Central memory CD4-positive, alpha-beta T cell (primary cell): Measurements from ENCODE around the gene TRAPPC6A.

Experiments
- DNase-seq: peaks from one replicate; pipeline ENCODE4 v3.0.0; 2022

TRAPPC6A gene

DNA sequence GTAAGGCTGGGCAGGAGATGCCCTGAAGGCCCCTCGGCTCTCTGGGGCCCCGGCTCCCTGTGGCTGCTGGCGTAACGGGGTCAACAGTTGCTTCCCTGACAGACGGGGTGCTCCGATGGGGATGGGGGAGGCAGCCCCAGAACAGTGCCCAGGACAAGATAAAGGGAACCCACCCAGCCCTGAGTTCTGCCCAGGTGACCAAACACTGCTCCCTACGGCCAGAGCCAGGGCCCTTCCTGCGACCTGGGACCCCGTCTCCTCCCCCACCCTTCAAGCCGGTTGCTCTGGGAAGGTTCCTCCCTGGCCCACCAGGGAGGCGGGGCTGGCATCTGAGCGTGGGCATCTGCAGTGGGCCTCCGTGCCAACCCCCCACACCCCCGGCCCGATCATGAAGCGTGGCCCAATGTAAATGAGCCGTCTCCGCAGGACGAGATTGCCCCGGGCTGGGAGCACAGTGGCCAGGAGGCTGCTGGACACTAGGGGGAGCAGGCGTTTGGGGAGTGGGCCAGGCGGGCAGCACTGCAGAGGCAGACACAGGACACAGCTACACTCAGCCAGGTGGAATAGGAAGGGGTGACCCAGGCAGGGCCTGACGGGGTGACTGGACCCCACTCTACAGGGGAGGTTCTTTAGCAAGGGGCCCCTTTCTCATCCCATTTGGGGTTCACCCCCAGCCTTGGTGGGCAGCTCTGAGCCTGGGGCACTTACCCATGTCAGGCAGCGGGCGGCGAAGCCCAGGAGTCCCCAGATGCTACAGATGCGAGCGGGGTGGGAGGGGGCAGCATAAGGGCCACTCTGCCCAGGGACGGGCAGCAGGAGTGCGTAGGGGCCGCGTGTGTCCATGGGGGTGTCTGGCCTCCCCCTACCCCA lies 16.1 kb downstream of the TRAPPC6A start:
- DNase-seq: no peak

DNA sequence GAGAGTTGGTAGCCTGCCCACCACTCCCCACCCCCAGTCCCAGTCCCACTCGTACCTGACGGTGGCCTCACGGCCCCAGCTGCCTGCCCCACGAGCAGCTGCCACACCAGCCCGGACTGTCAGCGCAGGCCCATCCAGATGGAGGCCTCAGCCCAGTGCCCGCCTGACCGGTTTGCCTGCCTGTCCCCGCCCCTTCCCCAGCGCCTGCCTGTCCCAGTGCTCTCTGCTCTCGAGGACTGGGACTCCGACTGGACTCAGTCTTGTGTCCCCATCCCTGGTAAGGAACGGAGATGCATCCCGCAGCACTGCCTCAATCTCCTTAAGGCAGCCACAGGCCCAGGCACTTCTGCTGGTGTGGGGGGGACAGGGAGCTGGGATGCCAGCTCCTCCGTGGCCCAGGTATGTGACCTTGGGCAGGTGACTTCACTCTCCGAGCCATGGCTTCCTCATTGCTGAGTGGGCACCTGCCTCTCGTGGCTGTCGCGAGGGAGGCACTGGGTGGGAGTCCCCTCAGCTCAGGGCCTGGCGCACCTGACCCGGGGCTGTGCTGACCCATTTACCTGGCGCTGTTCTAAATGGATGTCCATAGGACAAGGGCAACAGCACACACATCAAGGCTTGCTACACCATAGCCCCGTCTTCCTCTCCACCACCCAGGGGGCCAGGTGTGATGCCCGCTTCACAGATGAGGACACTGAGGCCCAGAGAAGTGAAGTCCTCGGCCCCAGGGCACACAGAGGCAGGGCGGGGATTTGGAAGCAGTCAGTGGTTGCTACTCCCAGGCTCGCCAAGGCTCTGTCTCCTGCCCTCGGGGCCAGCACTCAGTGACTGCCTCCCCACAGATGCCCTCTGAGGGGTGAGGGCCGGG lies 16.9 kb downstream of the TRAPPC6A start, which contains the start of gene NKPD1:
Gene NKPD1, minus strand, starts transcription at position 113 of the 868 bp plus-strand sequence. CDS start 832 bp downstream, outside the sequence.
- DNase-seq: no peak

DNA sequence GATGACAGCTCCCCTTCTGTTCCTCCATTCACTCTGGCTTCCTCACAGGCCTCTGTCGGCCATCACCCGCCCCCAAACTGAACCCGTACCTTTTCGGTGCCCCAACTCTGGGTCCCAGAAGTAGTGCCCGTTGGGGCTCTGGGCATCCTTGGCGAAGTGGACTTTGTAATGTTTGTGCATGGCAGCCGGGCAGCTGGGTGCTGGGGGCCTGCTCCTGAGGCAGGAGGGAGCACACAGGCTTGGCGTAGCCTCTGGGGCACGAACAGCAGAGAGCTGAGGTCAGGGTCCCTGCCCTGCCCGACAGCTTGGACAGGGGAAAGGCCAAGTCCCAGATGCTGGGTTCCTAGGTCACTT lies 18.1 kb downstream of the TRAPPC6A start:
- DNase-seq: no peak

- no peak for DNase-seq
Observed at GRCh38 chr19:45159210-45159970, 18.6 kb downstream of the TRAPPC6A start.

DNA sequence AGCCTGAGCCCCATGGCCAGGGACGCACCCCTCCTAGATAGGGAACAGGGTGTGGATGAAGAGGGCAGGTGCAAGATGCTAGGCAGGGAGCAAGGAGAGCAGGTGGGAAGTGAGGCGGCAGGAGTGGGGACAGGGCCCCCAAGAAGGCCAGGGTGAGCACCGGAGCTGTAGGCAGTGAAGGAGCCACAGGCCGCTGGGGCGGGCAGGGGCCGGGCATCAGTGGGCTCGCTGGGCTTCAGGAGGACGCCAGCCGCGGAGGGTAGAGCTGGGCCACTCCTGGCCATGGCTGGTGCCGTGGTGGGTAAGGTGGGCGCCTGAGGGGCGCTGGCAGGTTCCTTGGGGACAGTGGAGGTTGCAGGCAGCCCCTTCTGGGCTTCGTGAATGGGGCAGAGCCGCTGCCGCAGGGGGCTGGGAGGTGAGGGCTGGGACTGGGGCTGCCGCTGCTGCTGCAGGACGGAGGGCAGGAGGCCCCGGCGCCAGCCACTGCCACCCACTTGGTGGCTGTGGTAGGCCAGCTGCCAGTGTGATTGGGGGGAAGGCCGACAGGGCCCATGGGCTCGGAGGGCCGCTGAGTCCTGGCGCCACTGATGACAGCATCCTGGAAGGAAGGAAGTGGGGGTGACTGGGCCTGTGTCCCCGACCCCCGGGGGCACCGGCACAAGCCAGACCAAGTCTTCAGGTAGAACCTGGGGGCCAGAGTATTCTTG lies 19.4 kb downstream of the TRAPPC6A start:
- no peak for DNase-seq

DNA sequence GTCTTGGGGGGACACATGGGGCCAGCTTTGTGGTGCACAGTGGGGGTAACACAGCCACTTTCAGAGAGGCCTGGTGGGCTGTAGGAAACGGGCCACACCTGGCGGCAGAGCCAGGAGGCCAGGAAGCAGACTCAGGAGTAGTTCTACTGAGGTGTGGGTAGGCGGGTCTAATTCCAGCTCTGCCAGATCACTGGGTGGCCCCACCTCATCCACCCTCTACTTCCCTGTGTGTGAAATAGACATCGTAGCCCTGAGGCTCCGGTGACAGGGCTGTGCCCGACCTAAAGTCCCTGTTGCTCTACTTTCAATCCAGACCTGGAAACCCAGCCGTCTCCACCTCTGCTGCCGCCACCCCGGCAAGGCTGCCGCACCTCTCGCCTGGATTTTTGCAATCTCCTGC lies 21.3 kb downstream of the TRAPPC6A start:
- no peak for DNase-seq

DNA sequence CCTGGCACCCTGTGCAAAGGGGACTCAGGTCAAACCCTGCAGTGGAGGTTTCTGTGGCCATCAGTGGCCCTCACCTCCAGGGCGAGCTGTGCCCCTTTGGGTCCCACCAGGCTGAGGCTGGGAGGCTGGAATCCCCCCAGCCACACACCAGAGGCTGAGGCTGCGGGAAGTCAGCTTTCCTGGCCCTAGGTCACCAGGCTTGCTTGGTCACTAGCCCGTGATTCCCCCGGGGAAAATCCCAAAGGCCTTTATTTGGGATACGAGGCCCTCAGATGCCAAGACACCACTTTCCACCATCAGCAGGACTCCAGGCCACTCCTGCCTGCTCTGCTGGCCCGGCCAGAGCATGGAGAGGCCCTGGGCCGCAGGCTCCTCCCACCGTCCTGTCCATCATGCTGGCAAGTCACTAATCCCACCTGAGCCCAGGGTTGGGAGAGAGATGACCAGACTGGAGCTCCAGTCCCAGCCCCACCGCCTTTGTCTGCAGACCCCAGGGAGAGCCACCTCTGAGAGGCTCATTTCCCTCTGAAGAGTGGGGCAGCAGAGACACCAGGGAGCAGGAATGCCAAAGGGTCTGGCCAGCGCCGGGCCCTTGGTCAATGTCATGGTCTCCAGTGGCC lies 21.9 kb downstream of the TRAPPC6A start:
- no peak for DNase-seq

DNA sequence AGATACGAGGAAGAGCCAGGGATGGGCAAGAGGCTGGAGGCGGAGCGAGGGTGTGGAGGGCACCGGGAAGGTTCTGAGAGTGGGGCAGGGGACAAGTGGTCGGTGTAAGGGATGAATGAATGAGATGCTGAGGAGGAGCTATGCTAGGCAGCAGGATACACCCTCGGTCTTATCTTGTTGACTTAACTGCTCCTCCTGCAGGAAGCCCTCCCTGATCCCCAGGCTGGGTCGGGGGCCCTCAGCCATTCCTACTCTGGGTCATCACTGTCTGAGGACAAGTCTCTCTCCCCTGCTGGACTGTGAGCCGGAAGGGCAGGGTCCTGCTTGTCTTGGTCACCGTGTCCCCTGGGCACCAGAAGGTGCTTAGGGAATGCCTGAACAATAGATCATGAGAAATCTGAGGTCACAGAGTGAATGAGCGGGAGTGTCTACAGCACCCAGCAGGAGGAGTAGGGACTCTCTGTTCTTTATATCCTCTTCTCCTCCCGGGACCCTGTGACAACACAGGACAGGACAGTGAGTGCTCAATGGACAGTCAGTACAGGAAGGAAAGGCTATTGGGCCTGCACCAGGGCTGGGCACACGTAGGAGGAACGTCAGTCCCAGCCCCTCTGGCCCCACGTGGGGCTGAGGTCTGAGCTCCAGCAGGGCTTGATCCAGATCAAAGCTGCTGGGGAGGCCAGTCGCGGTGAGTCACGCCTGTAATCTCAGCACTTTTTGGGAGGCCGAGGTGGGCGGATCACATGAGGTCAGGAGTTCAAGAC lies 23.8 kb downstream of the TRAPPC6A start:
- no peak for DNase-seq

GRCh38 chr19:45153339-45154063 lies 24.5 kb downstream of the TRAPPC6A start:
- peak; percentile 31 for DNase-seq

DNA sequence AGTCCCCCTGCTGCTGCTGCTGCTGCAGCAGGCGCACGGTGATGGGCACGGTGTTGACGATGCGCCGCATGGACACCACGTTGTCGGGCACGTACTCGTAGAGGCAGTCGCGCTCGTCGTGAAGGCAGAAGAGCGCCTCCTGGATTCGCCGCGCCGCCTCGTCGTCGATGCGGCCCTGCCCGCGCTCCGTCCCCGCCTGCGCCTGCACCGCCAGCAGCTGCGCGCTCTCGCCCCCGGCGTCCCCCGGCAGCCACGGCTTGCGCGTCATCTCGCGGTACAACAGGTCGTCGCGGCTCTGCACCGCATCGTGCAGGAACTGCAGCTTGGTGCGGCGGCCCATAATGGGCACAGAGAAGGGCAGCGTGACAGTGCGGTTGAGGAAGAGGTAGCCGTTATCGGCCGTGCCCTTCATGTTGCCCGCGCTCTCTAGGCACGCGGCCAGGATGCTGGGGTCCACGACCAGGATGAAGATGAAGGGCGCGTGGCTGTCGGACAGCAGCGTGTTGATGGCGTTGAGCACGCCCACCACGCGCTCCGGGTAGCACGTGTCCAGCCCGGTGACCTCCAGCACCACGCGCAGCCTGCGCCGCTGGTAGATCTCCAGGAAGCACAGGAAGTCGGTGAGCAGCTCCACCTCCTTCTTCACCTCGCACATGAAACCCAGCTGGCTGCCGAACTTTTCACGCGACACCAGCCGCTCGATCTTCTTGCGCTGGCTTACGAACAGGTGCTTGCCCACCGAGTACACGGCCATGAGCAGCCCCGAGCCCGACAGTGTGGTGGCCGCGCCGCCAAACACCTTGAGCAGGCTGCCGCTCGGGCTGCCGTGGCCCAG lies 25.3 kb downstream of the TRAPPC6A start:
- DNase-seq: peak; percentile 54

GRCh38 chr19:45151821-45152503 lies 26.1 kb downstream of the TRAPPC6A start:
- DNase-seq: no peak

DNA sequence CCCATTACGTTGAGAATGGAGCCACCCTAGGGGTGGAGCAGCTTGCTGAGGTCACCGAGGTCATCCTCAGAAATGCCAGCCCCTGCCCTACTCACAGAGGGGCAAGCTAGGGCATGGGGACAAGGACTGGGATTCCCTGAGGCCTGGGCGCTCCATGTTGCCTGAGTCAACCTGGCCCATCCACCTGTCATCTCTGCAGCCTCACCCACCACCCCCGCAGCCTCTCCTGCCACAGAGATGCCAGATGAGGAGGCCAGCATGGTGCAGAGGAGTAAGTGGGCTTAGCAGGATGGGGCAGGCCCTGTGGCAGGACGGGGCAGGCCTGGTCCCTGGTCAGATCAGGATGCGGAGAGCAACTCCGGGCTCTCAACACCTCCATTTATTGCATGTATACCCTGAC lies 26.7 kb downstream of the TRAPPC6A start:
- no peak for DNase-seq

DNA sequence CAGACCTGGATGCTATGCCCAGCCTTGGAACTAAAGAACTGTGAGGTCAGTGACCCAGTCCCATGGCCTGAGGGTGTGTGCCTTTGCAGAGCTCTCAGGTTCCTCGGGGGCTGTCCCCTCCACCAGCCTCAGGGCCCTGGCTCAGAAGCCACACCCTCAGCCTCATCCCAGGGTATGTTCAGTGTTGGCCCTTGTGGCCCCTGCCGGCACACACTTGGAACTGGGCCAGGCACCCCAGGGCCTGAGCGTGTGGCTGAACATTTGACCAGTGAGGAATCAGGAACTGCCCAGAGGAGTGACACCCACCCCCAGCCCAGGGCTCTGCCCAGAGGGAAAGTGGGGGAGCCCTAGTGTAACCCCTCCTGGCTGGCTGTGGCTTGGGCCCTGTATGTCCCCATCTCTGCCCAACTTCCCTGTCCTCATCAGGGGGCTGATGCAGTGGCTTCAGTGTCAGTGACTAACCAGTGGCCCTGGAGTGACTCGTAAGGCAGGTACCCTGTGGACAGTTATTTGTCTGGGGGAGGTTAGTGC lies 27.2 kb downstream of the TRAPPC6A start:
- DNase-seq: no peak

DNA sequence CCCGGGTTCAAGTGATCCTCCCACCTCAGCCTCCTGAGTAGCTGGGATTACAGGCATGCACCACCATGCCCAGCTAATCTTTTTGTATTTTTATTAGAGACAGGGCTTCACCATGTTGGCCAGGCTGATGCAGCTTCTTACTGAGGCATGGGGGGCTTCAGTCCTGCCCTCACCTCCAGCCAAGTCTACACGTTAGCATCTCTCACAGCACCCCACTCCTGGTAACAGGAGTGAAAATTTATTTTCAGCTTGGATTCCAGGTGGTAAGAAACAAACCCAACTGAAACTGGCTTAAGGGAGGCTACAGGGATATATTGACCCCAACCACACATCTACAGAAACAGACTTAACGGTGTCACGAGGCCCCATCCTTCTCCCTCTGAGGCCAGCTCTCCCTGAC lies 27.9 kb downstream of the TRAPPC6A start:
- no peak for DNase-seq

DNA sequence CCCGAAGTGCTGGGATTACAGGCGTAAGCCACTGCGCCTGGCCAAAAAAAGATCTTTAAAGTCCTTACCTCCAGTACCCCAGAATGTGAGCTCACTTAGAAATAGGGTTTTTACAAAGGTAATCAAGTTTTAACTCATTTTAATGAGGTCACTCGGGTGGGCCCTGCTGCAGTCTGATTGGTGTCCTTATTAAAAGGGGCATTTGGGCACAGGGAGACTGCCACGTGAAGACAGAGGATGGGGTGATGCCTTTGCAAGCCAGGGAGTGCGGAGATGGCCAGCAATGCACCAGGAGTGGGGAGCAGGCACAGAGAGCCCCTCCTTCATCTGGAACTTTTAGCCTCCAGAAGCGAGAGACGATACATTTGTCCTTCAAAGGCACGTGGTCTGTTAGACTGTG lies 28.9 kb downstream of the TRAPPC6A start:
- no peak for DNase-seq

GRCh38 chr19:45147835-45148676 lies 30.0 kb downstream of the TRAPPC6A start:
- DNase-seq: no peak

- no peak for DNase-seq
Observed at GRCh38 chr19:45146741-45147205, 31.3 kb downstream of the TRAPPC6A start.
